ENCODE results near the gene FDPS. TPM values are rescaled to one million over a fixed set of nuclear protein-coding genes. Genes with fewer than 3 reads are reported as not detected.
"Not testable (repeated sequence)": the region's sequence is repeated elsewhere in the genome, so short reads cannot be mapped to it uniquely, and the experiment has no call there.

Gene FDPS
- total RNA-seq, 1 donor from 2014 or later: 242 TPM

- TF ChIP-seq, protein P1, sequence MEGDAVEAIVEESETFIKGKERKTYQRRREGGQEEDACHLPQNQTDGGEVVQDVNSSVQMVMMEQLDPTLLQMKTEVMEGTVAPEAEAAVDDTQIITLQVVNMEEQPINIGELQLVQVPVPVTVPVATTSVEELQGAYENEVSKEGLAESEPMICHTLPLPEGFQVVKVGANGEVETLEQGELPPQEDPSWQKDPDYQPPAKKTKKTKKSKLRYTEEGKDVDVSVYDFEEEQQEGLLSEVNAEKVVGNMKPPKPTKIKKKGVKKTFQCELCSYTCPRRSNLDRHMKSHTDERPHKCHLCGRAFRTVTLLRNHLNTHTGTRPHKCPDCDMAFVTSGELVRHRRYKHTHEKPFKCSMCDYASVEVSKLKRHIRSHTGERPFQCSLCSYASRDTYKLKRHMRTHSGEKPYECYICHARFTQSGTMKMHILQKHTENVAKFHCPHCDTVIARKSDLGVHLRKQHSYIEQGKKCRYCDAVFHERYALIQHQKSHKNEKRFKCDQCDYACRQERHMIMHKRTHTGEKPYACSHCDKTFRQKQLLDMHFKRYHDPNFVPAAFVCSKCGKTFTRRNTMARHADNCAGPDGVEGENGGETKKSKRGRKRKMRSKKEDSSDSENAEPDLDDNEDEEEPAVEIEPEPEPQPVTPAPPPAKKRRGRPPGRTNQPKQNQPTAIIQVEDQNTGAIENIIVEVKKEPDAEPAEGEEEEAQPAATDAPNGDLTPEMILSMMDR (IDR thresholded peaks at IDR 0.05): no peak
- Mint-ChIP-seq H3K4me1 (peaks cover 14% of the 10 kb centered on the region), H3K27ac (no peak overlapping the region), H3K36me3 (ENCODE audit: low read depth) (peaks cover 20% of the 10 kb centered on the region), H3K27me3 (no peaks in the 10 kb centered on the region), H3K4me3 (no peak overlapping the region), H3K9me3 (no peaks in the 10 kb centered on the region)
- intact Hi-C loops (cut with micrococcal nuclease): no loop called here
- DNase-seq: no peak
- ChIA-PET CTCF (interaction anchor here (3.0 kb wide), 1 partner anchor 75 kb away, joined by 9 read pairs; no protein-coding TSS in a partner anchor), POLR2A (no interaction called here)
- no peak for ATAC-seq (ENCODE audit: low read depth)
Measured at GRCh38 chr1:155326631-155327037, 18.0 kb downstream of the FDPS start.

DNA sequence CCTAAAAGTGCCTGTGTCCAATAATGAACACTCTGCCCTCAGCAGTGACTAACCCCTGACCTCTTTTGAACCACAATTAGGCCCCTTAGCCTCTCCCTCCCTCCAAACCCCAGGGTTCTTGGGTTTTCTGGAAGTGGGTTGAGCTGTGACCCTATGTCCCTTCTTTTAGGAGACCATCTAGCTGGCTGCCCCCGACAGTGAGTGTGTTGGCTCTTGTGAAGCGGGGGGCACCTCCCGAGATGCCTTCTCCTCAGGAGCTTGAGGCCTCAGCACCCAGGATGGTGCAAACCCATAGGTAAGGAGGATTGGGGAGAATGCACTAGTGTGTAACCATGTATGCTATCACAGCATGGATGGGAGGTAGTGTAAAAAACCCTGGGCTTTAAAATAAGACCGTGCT, 19.3 kb downstream of the FDPS start:
- Mint-ChIP-seq H3K4me1 (peaks cover 5% of the 10 kb centered on the region), H3K4me3 (no peak overlapping the region), H3K27me3 (no peaks in the 10 kb centered on the region), H3K9me3 (no peaks in the 10 kb centered on the region), H3K27ac (no peak overlapping the region), H3K36me3 (ENCODE audit: low read depth) (peaks cover 20% of the 10 kb centered on the region)
- POLR2A ChIA-PET: no interaction called here
- CTCF ChIA-PET: interaction anchor here (3.0 kb wide), 1 partner anchor 77 kb away, joined by 9 read pairs; no protein-coding TSS in a partner anchor
- no peak for DNase-seq
- TF ChIP-seq, protein P1 (IDR thresholded peaks at IDR 0.05): no peak
- intact Hi-C loops (cut with micrococcal nuclease): no loop called here
- no peak for ATAC-seq (ENCODE audit: low read depth)

DNA sequence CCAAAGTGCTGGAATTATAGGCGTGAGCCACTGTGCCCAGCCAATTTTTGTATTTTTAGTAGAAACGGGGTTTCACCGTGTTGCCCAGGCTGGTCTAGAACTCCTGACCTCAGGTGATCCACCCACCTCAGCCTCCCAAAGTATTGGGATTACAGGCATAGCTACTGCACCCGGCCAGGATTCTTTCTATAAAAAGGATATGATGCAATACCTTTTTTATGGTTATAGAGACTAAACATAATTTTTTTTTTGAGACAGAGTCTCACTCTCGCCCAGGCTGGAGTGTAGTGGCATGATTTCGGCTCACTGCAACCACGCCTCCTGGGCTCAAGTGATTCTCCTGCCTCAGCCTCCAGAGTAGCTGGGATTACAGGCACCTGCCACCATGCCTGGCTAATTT, 20.2 kb downstream of the FDPS start:
- H3K27ac Mint-ChIP-seq; H3K4me1 Mint-ChIP-seq; H3K9me3 Mint-ChIP-seq; POLR2A ChIA-PET; intact Hi-C loops (cut with micrococcal nuclease); CTCF ChIA-PET; H3K4me3 Mint-ChIP-seq; DNase-seq; ATAC-seq (ENCODE audit: low read depth); H3K27me3 Mint-ChIP-seq: not testable (repeated sequence)
- H3K36me3 Mint-ChIP-seq (ENCODE audit: low read depth): peaks cover 26% of the 10 kb centered on the region

DNA sequence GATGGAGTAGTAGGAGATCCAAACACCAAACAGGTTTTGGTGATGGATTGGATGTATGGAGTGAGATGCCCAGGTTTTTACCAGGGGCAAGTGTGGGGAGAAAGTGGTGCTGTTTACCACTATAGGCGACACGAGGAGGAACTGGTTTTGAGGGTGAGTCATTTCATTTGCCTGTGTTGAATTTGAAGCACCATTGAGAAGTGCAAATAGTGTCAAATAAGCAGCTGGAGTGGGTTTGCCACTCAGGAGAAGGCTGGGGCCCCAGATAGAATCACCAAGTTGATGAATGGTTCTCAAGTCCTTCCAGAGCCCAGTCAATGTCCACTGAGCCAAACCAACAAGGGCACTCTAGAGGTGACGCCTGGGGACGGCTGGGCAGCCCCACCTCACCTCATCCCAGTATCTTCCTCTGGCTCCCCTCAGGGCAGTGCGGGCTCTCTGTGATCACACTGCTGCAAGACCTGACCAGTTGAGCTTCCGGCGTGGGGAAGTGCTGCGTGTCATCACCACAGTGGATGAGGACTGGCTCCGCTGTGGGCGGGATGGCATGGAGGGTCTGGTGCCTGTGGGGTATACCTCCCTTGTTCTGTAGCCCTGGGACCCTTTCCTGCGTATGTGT, 21.4 kb downstream of the FDPS start:
- DNase-seq: no peak
- Mint-ChIP-seq H3K27ac (no peak overlapping the region), H3K27me3 (no peaks in the 10 kb centered on the region), H3K9me3 (no peaks in the 10 kb centered on the region), H3K36me3 (ENCODE audit: low read depth) (peaks cover 30% of the 10 kb centered on the region), H3K4me1 (peaks cover 5% of the 10 kb centered on the region), H3K4me3 (no peak overlapping the region)
- TF ChIP-seq, protein P1 (IDR thresholded peaks at IDR 0.05): no peak
- intact Hi-C loops (cut with micrococcal nuclease): no loop called here
- CTCF ChIA-PET: no interaction called here
- peak; percentile 47 for ATAC-seq (ENCODE audit: low read depth)
- POLR2A ChIA-PET: interaction anchor here (1.0 kb wide), 1 partner anchor 57 kb away, joined by 11 read pairs; the partner anchor contains the start of gene CLK2

- Mint-ChIP-seq H3K9me3 (no peaks in the 10 kb centered on the region), H3K36me3 (ENCODE audit: low read depth) (peaks cover 65% of the 10 kb centered on the region), H3K27ac (no peak overlapping the region), H3K4me1 (no peaks in the 10 kb centered on the region), H3K4me3 (no peak overlapping the region), H3K27me3 (no peaks in the 10 kb centered on the region)
- intact Hi-C loops (cut with micrococcal nuclease): no loop called here
- ChIA-PET CTCF (interaction anchor here (0.9 to 1.4 kb wide), 2 partner anchors 9 to 11 kb away, joined by 3 read pairs; no protein-coding TSS in a partner anchor), POLR2A (no interaction called here)
- no peak for DNase-seq
- TF ChIP-seq, protein P1 (IDR thresholded peaks at IDR 0.05): no peak
- no peak for ATAC-seq (ENCODE audit: low read depth)
Measured at GRCh38 chr1:155334962-155335361, 26.3 kb downstream of the FDPS start.
